OCI-LY7 (cell line): ENCODE results near the gene KCNK5. TPM values are rescaled to one million over a fixed set of nuclear protein-coding genes. Genes with fewer than 3 reads are reported as not detected.

Experiments used
- BruUV-seq: library from RNA; stranded (reverse); fragments of 400-500 nt; replicated peaks from 2 replicates; lab custom pipeline; 2021; lab: Mats Ljungman, UMichigan
- CTCF ChIA-PET: fragments of 300-600 bp; sonication (Branson Sonifier 250); formaldehyde crosslinking; loops from one replicate; lab custom pipeline; 2022; ENCODE audit warnings: antibody characterized with exemption; ENCODE audit not compliant: unreplicated experiment; lab: Charles Lee
- POLR2A ChIA-PET: fragments of 300-600 bp; sonication (Branson Sonifier 250); formaldehyde crosslinking; loops from one replicate; lab custom pipeline; 2022; ENCODE audit warnings: antibody characterized with exemption; lab: Charles Lee
- DNase-seq: peaks from one replicate; pipeline ENCODE4 v3.0.0-alpha.2; 2015; ENCODE audit warnings: low spot score
- H2AFZ ChIP-seq: fragments of 200-600 bp; sonication (generic), shearing (Covaris generic); 2 replicates; pipeline ENCODE4 v1.6.1; 2014; ENCODE audit warnings: mild to moderate bottlenecking, antibody characterized with exemption, low read length, moderate library complexity
- H3K27ac ChIP-seq: fragments of 200-600 bp; sonication (generic); 2 replicates; pipeline ENCODE4 v1.5.1; 2014; ENCODE audit warnings: mixed run types, low read depth, mild to moderate bottlenecking, moderate library complexity, low read length, inconsistent platforms; ENCODE audit not compliant: poor library complexity, severe bottlenecking
- H3K36me3 ChIP-seq: fragments of 200-600 bp; sonication (generic); 2 replicates; pipeline ENCODE4 v1.6.1; 2014; ENCODE audit warnings: mild to moderate bottlenecking, antibody characterized with exemption, low read length, moderate library complexity, mixed read lengths; ENCODE audit not compliant: insufficient read depth
- H3K4me1 ChIP-seq: fragments of 200-600 bp; sonication (generic); 2 replicates; pipeline ENCODE4 v1.5.1; 2014; ENCODE audit warnings: mild to moderate bottlenecking, low read length; ENCODE audit not compliant: insufficient read depth, poor library complexity, severe bottlenecking
- H3K4me2 ChIP-seq: fragments of 200-600 bp; sonication (generic); 2 replicates; pipeline ENCODE4 v1.6.1; 2014; ENCODE audit warnings: mild to moderate bottlenecking, low read length
- H3K4me3 ChIP-seq: fragments of 200-600 bp; sonication (generic); 2 replicates; pipeline ENCODE4 v1.5.1; 2014; ENCODE audit warnings: mild to moderate bottlenecking, low read depth, low read length; ENCODE audit not compliant: poor library complexity, severe bottlenecking
- H3K79me2 ChIP-seq: fragments of 200-600 bp; sonication (generic); 2 replicates; pipeline ENCODE4 v1.6.1; 2016; ENCODE audit warnings: low read depth, mild to moderate bottlenecking, low read length, moderate library complexity, mixed read lengths; ENCODE audit not compliant: insufficient read depth
- H3K9me2 ChIP-seq: fragments of 200-600 bp; sonication (generic); 2 replicates; pipeline ENCODE4 v1.6.1; 2016; ENCODE audit warnings: mild to moderate bottlenecking, low read length, mixed read lengths; ENCODE audit not compliant: insufficient read depth
- H3K9me3 ChIP-seq: fragments of 200-600 bp; sonication (generic); 2 replicates; pipeline ENCODE4 v1.6.1; 2014; ENCODE audit warnings: mild to moderate bottlenecking, mixed run types, low read length, mixed read lengths
- H4K20me1 ChIP-seq: fragments of 200-600 bp; sonication (generic); 2 replicates; pipeline ENCODE4 v1.6.1; 2014; ENCODE audit warnings: mild to moderate bottlenecking, antibody characterized with exemption, low read length, moderate library complexity, mixed read lengths; ENCODE audit not compliant: insufficient read depth
- EZH2phosphoT487 ChIP-seq: fragments of 200-600 bp; sonication (generic); IDR thresholded peaks from 2 replicates; pipeline ENCODE4 v1.6.1; 2018; ENCODE audit warnings: low read depth, borderline replicate concordance, mild to moderate bottlenecking, mixed run types, antibody characterized with exemption, low read length, moderate library complexity, mixed read lengths
- intact Hi-C: fragments of 100-400 bp; cut with micrococcal nuclease; formaldehyde crosslinking; loops from one replicate; pipeline ENCODE4 v1.10.0; 2022; ENCODE audit not compliant: unreplicated experiment
- total RNA-seq, 2 experiments: library from RNA; depleted of rRNA in 1 of 2; stranded (reverse); fragments of >200 nt in 1 of 2; shearing (Covaris generic) in 1 of 2; gene quantifications; 2 replicates each; pipeline ENCODE4 v1.2.3, GENCODE V29; 2014 to 2022
- TF ChIP-seq, protein P1 (sequence below): fragments of 200-600 bp; sonication (generic); conservative IDR thresholded peaks from 2 replicates; pipeline ENCODE4 v1.5.1; 2014; ENCODE audit warnings: mild to moderate bottlenecking, antibody characterized with exemption, low read length, moderate library complexity, mixed read lengths

KCNK5 gene
- total RNA-seq, 2 experiments from 2014 or later: not detected

DNA sequence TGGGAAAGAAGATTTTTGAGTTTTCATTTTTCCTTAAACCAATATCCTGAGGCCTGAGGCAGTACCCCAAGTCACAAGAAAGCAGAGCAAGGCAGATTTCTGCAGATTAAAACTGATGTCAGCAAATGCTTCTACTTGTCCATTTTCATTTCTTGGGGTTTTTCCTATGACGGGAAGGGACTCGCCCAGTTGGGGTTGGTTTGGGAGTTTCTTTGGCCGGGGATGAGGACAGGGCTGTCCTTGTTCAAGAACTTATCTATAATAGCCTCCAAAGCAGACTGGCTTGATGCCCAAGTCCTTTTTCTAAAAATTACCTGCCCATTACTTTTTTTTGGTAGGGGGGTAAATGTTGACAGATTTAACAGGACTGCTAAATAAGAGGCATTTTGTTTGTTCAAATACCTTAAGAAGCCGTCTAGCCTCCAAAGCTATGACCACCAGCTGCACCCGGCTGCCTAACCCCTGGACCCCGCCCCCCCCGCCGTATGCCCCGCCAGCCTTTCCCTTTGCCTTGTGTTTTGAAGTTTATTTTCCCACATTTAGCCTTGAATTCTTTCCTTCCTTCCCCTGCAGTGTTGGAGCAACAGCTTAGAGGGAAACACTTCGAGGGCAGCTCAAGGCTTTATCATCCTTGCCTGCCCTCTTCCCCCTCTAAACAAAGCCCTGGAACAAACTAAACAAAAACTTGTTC lies 2.5 kb downstream of the KCNK5 start:
- TF ChIP-seq EZH2phosphoT487: no peak
- TF ChIP-seq, protein P1, sequence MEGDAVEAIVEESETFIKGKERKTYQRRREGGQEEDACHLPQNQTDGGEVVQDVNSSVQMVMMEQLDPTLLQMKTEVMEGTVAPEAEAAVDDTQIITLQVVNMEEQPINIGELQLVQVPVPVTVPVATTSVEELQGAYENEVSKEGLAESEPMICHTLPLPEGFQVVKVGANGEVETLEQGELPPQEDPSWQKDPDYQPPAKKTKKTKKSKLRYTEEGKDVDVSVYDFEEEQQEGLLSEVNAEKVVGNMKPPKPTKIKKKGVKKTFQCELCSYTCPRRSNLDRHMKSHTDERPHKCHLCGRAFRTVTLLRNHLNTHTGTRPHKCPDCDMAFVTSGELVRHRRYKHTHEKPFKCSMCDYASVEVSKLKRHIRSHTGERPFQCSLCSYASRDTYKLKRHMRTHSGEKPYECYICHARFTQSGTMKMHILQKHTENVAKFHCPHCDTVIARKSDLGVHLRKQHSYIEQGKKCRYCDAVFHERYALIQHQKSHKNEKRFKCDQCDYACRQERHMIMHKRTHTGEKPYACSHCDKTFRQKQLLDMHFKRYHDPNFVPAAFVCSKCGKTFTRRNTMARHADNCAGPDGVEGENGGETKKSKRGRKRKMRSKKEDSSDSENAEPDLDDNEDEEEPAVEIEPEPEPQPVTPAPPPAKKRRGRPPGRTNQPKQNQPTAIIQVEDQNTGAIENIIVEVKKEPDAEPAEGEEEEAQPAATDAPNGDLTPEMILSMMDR: no peak
- Histone ChIP-seq H3K36me3 (no peaks in the 10 kb centered on the region), H4K20me1 (no peaks in the 10 kb centered on the region), H3K4me1 (no peaks in the 10 kb centered on the region), H2AFZ (no peak overlapping the region), H3K9me2 (no peaks in the 10 kb centered on the region), H3K9me3 (no peaks in the 10 kb centered on the region), H3K27ac (no peak overlapping the region), H3K4me3 (no peak overlapping the region), H3K79me2 (no peaks in the 10 kb centered on the region), H3K4me2 (no peak overlapping the region)
- ChIA-PET POLR2A (no interaction called here), CTCF (no interaction called here)
- no TSS peak for BruUV-seq
- no peak for DNase-seq
- intact Hi-C loops: no loop called here

DNA sequence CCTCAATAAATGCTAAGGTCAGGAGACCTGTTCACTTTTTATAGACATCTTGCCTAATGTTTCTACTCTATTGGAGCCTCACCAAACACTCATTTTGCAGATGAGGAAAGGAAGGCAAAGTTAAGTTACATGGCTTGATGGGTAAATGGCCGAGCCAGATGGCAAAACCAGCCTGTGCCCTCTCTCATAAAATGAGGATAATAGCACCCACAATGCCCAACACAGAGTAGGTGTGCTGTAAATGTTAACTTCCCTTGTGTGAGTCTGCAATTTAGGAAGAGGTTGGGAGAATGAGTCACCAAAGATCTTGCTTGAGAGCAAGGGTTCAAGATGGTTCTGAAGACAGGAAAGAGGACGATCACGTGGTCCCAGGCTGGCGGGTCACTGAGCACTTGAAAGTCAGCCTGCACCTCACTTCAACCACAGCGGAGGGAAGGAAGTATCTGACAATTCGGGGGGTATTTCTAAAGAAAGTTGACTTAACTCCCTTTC lies 3.3 kb downstream of the KCNK5 start:
- Histone ChIP-seq H3K4me3 (no peak overlapping the region), H3K4me1 (no peaks in the 10 kb centered on the region), H2AFZ (no peak overlapping the region), H3K79me2 (no peaks in the 10 kb centered on the region), H3K4me2 (no peak overlapping the region), H3K36me3 (no peaks in the 10 kb centered on the region), H3K9me3 (no peaks in the 10 kb centered on the region), H3K9me2 (no peaks in the 10 kb centered on the region), H3K27ac (no peak overlapping the region), H4K20me1 (no peaks in the 10 kb centered on the region)
- TF ChIP-seq EZH2phosphoT487: no peak
- TF ChIP-seq, protein P1: no peak
- ChIA-PET POLR2A (no interaction called here), CTCF (no interaction called here)
- no TSS peak for BruUV-seq
- DNase-seq: no peak
- intact Hi-C loops: no loop called here

DNA sequence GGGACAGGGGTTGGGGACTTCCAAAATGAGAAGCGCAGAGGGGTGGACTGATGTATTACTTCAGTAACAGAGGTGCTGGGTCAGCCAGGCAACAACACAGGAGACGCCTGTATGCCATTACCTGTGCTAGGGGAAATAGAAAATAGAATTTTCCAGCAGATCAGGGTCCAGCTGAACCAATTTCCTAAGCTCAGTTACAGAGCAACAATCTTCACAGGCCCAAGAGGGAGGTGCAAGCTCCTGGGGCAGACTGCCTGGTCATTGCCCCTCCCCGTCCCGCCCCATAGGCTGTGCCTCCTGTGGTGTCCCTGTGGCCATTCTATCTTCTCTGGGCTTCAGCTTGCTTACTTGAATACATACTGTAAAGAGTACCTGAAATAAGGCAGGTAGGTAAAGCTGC lies 3.7 kb downstream of the KCNK5 start:
- Histone ChIP-seq H3K9me3 (no peaks in the 10 kb centered on the region), H3K4me3 (no peak overlapping the region), H3K36me3 (no peaks in the 10 kb centered on the region), H3K4me1 (no peaks in the 10 kb centered on the region), H3K4me2 (no peak overlapping the region), H2AFZ (no peak overlapping the region), H3K79me2 (no peaks in the 10 kb centered on the region), H3K9me2 (no peaks in the 10 kb centered on the region), H3K27ac (no peak overlapping the region), H4K20me1 (no peaks in the 10 kb centered on the region)
- TF ChIP-seq EZH2phosphoT487: no peak
- TF ChIP-seq, protein P1: no peak
- intact Hi-C loops: no loop called here
- CTCF ChIA-PET: no interaction called here
- DNase-seq: no peak
- POLR2A ChIA-PET: no interaction called here
- no TSS peak for BruUV-seq
